ENCODE data around the gene PDLIM4.

PDLIM4 gene

GRCh38 chr5:132267166-132267739 lies 9.8 kb downstream of the PDLIM4 start:
- DNase-seq (ENCODE audit: low read depth in 2 of 2, low spot score in 1 of 2): no peak

GRCh38 chr5:132267931-132268768 lies 10.7 kb downstream of the PDLIM4 start:
- DNase-seq (ENCODE audit: low read depth in 2 of 2, low spot score in 1 of 2): no peak

- DNase-seq (ENCODE audit: low read depth in 2 of 2, low spot score in 1 of 2): no peak
Measured at GRCh38 chr5:132268769-132269551, 11.5 kb downstream of the PDLIM4 start.

GRCh38 chr5:132269635-132270334 lies 12.3 kb downstream of the PDLIM4 start:
- no peak for DNase-seq (ENCODE audit: low read depth in 2 of 2, low spot score in 1 of 2)

- DNase-seq (ENCODE audit: low read depth in 2 of 2, low spot score in 1 of 2): no peak
Measured at GRCh38 chr5:132270335-132270665, 12.8 kb downstream of the PDLIM4 start.

GRCh38 chr5:132270706-132271105 lies 13.2 kb downstream of the PDLIM4 start:
- DNase-seq (ENCODE audit: low read depth in 2 of 2, low spot score in 1 of 2): no peak

- no peak for DNase-seq (ENCODE audit: low read depth in 2 of 2, low spot score in 1 of 2)
Measured at GRCh38 chr5:132271251-132272246, 14.1 kb downstream of the PDLIM4 start.

- DNase-seq (ENCODE audit: low read depth in 2 of 2, low spot score in 1 of 2): peak; percentile 50 to 54
Measured at GRCh38 chr5:132272311-132273210, 15.1 kb downstream of the PDLIM4 start.

GRCh38 chr5:132273631-132274030 lies 16.1 kb downstream of the PDLIM4 start:
- DNase-seq (ENCODE audit: low read depth in 2 of 2, low spot score in 1 of 2): no peak

- no peak for DNase-seq (ENCODE audit: low read depth in 2 of 2, low spot score in 1 of 2)
Measured at GRCh38 chr5:132274050-132274792, 16.7 kb downstream of the PDLIM4 start.

GRCh38 chr5:132275367-132276220 lies 18.1 kb downstream of the PDLIM4 start:
- no peak for DNase-seq (ENCODE audit: low read depth in 2 of 2, low spot score in 1 of 2)

- DNase-seq (ENCODE audit: low read depth in 2 of 2, low spot score in 1 of 2): no peak
Measured at GRCh38 chr5:132277256-132277655, 19.8 kb downstream of the PDLIM4 start.

- DNase-seq (ENCODE audit: low read depth in 2 of 2, low spot score in 1 of 2): no peak
Measured at GRCh38 chr5:132277971-132278853, 20.7 kb downstream of the PDLIM4 start.

GRCh38 chr5:132279801-132280200 lies 22.3 kb downstream of the PDLIM4 start:
- DNase-seq (ENCODE audit: low read depth in 2 of 2, low spot score in 1 of 2): no peak

GRCh38 chr5:132280371-132281240 lies 23.1 kb downstream of the PDLIM4 start:
- DNase-seq (ENCODE audit: low read depth in 2 of 2, low spot score in 1 of 2): no peak

All from stimulated activated CD8-positive, alpha-beta memory T cell treated with anti-CD3 and anti-CD28 coated beads, Interleukin-4, amount 100 ng/mL, for 1 hour (primary cell).